Measurements from ENCODE around the gene CCDC93.
"Not testable (repeated sequence)": the region's sequence is repeated elsewhere in the genome, so short reads cannot be mapped to it uniquely, and the experiment has no call there.

Gene CCDC93

GRCh38 chr2:118044854-118045253 lies 31.0 kb upstream of the CCDC93 start:
- DNase-seq, result no peak

GRCh38 chr2:118044103-118044716 lies 30.3 kb upstream of the CCDC93 start:
- no peak for DNase-seq

GRCh38 chr2:118040891-118041290 lies 27.0 kb upstream of the CCDC93 start:
- no peak for DNase-seq

GRCh38 chr2:118032169-118033013 lies 18.5 kb upstream of the CCDC93 start:
- peak in 1 of 2 experiments; percentile 29 for DNase-seq

- no peak for DNase-seq
Measured at GRCh38 chr2:118031566-118031965, 17.7 kb upstream of the CCDC93 start.

- DNase-seq, result no peak
Measured at GRCh38 chr2:118029025-118029424, 15.2 kb upstream of the CCDC93 start.

GRCh38 chr2:118021356-118021755 lies 7.5 kb upstream of the CCDC93 start:
- DNase-seq, result no peak

- no peak for DNase-seq
Measured at GRCh38 chr2:118019821-118020220, 6.0 kb upstream of the CCDC93 start.

GRCh38 chr2:118016911-118017310 lies 3.0 kb upstream of the CCDC93 start:
- no peak for DNase-seq

GRCh38 chr2:118015761-118016160 lies 1.9 kb upstream of the CCDC93 start:
- DNase-seq, result not testable (repeated sequence)

GRCh38 chr2:118014492-118014824 lies 588 bp upstream of the CCDC93 start:
- DNase-seq, result peak in 1 of 2 experiments; percentile 31

- DNase-seq, result peak in 1 of 2 experiments; percentile 3
Measured at GRCh38 chr2:118013221-118013723, 598 bp downstream of the CCDC93 start.

- DNase-seq, result no peak
Measured at GRCh38 chr2:118012778-118013177, 1.1 kb downstream of the CCDC93 start.

- DNase-seq, result no peak
Measured at GRCh38 chr2:118010473-118010872, 3.4 kb downstream of the CCDC93 start.

GRCh38 chr2:118006861-118007260 lies 7.0 kb downstream of the CCDC93 start:
- DNase-seq, result no peak

- no peak for DNase-seq
Measured at GRCh38 chr2:118006326-118006725, 7.5 kb downstream of the CCDC93 start.

GRCh38 chr2:118003396-118003824 lies 10.5 kb downstream of the CCDC93 start:
- DNase-seq, result peak; percentile 52 to 58

GRCh38 chr2:118000041-118000440 lies 13.8 kb downstream of the CCDC93 start:
- DNase-seq, result no peak

- no peak for DNase-seq
Measured at GRCh38 chr2:117997872-117998454, 15.9 kb downstream of the CCDC93 start.

- DNase-seq, result no peak
Measured at GRCh38 chr2:117996525-117996924, 17.3 kb downstream of the CCDC93 start.

GRCh38 chr2:117994729-117995128 lies 19.1 kb downstream of the CCDC93 start:
- no peak for DNase-seq

- no peak for DNase-seq
Measured at GRCh38 chr2:117989854-117990438, 23.9 kb downstream of the CCDC93 start.

GRCh38 chr2:117987121-117987520 lies 26.7 kb downstream of the CCDC93 start:
- no peak for DNase-seq
